SK-N-SH treated with all-trans-retinoic acid at 6 μM for 48 hours (cell line): ENCODE data around the gene NPAS1.

Source experiments
- ATAC-seq: fragments of 200-7000 bp; cut with Tn5 transposase; 3 replicates; pipeline ENCODE4 v1.9.1; 2020; ENCODE audit warnings: mild to moderate bottlenecking, moderate library complexity
- ARNTL ChIP-seq: fragments of 450-650 bp; formaldehyde crosslinking; IDR thresholded peaks from 2 replicates; pipeline ENCODE4 v1.5.0; 2020; ENCODE audit warnings: low read depth, mild to moderate bottlenecking, moderate library complexity, borderline replicate concordance
- BACH2 ChIP-seq: fragments of 250-450 bp; sonication (Bioruptor Pico); IDR thresholded peaks from 2 replicates; pipeline ENCODE4 v1.9.0; 2021; ENCODE audit warnings: mild to moderate bottlenecking, borderline replicate concordance
- CSDC2 ChIP-seq: fragments of 250-450 bp; sonication (Bioruptor Pico); IDR thresholded peaks from 2 replicates; pipeline ENCODE4 v1.5.0; 2020; ENCODE audit warnings: mild to moderate bottlenecking, moderate library complexity
- ESRRG ChIP-seq: fragments of 250-450 bp; sonication (Bioruptor Pico); IDR thresholded peaks from 2 replicates; pipeline ENCODE4 v1.6.1; 2021; ENCODE audit warnings: mild to moderate bottlenecking
- GLIS3 ChIP-seq: fragments of 250-450 bp; sonication (Bioruptor Pico); IDR thresholded peaks from 2 replicates; pipeline ENCODE4 v1.5.0; 2020; ENCODE audit warnings: mild to moderate bottlenecking, moderate library complexity
- ISL1 ChIP-seq: fragments of 250-450 bp; sonication (Bioruptor Pico); IDR thresholded peaks from 2 replicates; pipeline ENCODE4 v2.1.2; 2022; ENCODE audit warnings: mild to moderate bottlenecking, moderate library complexity
- RARB ChIP-seq: fragments of 250-450 bp; sonication (Bioruptor Pico); IDR thresholded peaks from 2 replicates; pipeline ENCODE4 v1.8.0; 2021; ENCODE audit warnings: mild to moderate bottlenecking, moderate library complexity
- SNAI2 ChIP-seq: fragments of 250-450 bp; sonication (Bioruptor Pico); IDR thresholded peaks from 2 replicates; pipeline ENCODE4 v1.5.0; 2020; ENCODE audit warnings: mild to moderate bottlenecking, moderate library complexity
- TCF4 ChIP-seq: fragments of 250-450 bp; sonication (Bioruptor Pico); IDR thresholded peaks from 2 replicates; pipeline ENCODE4 v1.8.0; 2021; ENCODE audit warnings: mild to moderate bottlenecking, moderate library complexity, borderline replicate concordance
- TOX ChIP-seq: fragments of 250-450 bp; sonication (Bioruptor Pico); IDR thresholded peaks from 2 replicates; pipeline ENCODE4 v1.8.0; 2021; ENCODE audit warnings: mild to moderate bottlenecking, moderate library complexity, borderline replicate concordance
- ZC3H10 ChIP-seq: fragments of 250-450 bp; sonication (Bioruptor Pico); IDR thresholded peaks from 2 replicates; pipeline ENCODE4 v1.5.1; 2021; ENCODE audit warnings: mild to moderate bottlenecking, moderate library complexity
- ZFP3 ChIP-seq: fragments of 250-450 bp; sonication (Bioruptor Pico); IDR thresholded peaks from 2 replicates; pipeline ENCODE4 v1.5.0; 2020; ENCODE audit warnings: mild to moderate bottlenecking, moderate library complexity
- ZFP30 ChIP-seq: fragments of 450-650 bp; formaldehyde crosslinking; IDR thresholded peaks from 2 replicates; pipeline ENCODE4 v1.5.0; 2022; ENCODE audit warnings: mild to moderate bottlenecking, moderate library complexity
- ZNF565 ChIP-seq: fragments of 450-650 bp; formaldehyde crosslinking; conservative IDR thresholded peaks from 2 replicates; pipeline ENCODE4 v1.5.0; 2020; ENCODE audit warnings: low read depth, mild to moderate bottlenecking, moderate library complexity
- ZNF70 ChIP-seq: fragments of 450-650 bp; formaldehyde crosslinking; IDR thresholded peaks from 2 replicates; pipeline ENCODE4 v1.5.0; 2020; ENCODE audit warnings: mild to moderate bottlenecking, moderate library complexity
- TF ChIP-seq, protein P1 (sequence below): fragments of 250-450 bp; sonication (Bioruptor Pico); IDR thresholded peaks from 2 replicates; pipeline ENCODE4 v1.5.1; 2021; ENCODE audit warnings: mild to moderate bottlenecking, moderate library complexity
- TF ChIP-seq, protein P2 (sequence below): fragments of 250-450 bp; sonication (Bioruptor Pico); IDR thresholded peaks from 2 replicates; pipeline ENCODE4 v1.5.1; 2020; ENCODE audit warnings: low read depth, mild to moderate bottlenecking, moderate library complexity
- TF ChIP-seq, protein P3 (sequence below): fragments of 250-450 bp; sonication (Bioruptor Pico); IDR thresholded peaks from 2 replicates; pipeline ENCODE4 v1.8.0; 2020; ENCODE audit warnings: mild to moderate bottlenecking, moderate library complexity, borderline replicate concordance

The NPAS1 gene

DNA sequence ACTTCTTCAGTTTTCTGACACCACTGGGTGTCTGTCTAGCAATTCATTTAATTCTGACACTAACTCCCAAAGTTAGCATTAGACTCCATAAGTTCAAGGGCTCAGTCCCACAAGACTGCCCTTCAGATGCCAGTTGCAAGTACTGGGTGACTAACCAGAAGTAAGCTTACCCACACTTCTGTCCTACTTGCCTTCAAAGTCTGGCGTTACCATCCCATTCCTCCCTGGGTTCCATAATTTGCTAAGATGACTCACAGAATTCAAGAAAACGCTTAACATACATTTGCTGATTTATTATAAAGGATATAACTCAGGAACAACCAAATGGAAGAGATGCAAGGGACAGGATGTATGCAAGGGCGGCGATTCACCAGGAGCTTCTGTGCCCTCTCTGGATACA lies 45.5 kb upstream of the NPAS1 start:
- ATAC-seq = no peak
- TF ChIP-seq, protein P1, sequence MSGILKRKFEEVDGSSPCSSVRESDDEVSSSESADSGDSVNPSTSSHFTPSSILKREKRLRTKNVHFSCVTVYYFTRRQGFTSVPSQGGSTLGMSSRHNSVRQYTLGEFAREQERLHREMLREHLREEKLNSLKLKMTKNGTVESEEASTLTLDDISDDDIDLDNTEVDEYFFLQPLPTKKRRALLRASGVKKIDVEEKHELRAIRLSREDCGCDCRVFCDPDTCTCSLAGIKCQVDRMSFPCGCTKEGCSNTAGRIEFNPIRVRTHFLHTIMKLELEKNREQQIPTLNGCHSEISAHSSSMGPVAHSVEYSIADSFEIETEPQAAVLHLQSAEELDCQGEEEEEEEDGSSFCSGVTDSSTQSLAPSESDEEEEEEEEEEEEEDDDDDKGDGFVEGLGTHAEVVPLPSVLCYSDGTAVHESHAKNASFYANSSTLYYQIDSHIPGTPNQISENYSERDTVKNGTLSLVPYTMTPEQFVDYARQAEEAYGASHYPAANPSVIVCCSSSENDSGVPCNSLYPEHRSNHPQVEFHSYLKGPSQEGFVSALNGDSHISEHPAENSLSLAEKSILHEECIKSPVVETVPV (CRISPR knock-in tag) = no peak
- TF ChIP-seq, protein P2, sequence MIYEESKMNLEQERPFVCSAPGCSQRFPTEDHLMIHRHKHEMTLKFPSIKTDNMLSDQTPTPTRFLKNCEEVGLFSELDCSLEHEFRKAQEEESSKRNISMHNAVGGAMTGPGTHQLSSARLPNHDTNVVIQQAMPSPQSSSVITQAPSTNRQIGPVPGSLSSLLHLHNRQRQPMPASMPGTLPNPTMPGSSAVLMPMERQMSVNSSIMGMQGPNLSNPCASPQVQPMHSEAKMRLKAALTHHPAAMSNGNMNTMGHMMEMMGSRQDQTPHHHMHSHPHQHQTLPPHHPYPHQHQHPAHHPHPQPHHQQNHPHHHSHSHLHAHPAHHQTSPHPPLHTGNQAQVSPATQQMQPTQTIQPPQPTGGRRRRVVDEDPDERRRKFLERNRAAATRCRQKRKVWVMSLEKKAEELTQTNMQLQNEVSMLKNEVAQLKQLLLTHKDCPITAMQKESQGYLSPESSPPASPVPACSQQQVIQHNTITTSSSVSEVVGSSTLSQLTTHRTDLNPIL (CRISPR knock-in tag) = no peak
- TF ChIP-seq BACH2 (CRISPR knock-in tag) (no peak), TOX (CRISPR knock-in tag) (no peak), RARB (no peak), GLIS3 (CRISPR knock-in tag) (no peak), CSDC2 (CRISPR knock-in tag) (no peak), ARNTL (CRISPR knock-in tag) (no peak)
- TF ChIP-seq, protein P3, sequence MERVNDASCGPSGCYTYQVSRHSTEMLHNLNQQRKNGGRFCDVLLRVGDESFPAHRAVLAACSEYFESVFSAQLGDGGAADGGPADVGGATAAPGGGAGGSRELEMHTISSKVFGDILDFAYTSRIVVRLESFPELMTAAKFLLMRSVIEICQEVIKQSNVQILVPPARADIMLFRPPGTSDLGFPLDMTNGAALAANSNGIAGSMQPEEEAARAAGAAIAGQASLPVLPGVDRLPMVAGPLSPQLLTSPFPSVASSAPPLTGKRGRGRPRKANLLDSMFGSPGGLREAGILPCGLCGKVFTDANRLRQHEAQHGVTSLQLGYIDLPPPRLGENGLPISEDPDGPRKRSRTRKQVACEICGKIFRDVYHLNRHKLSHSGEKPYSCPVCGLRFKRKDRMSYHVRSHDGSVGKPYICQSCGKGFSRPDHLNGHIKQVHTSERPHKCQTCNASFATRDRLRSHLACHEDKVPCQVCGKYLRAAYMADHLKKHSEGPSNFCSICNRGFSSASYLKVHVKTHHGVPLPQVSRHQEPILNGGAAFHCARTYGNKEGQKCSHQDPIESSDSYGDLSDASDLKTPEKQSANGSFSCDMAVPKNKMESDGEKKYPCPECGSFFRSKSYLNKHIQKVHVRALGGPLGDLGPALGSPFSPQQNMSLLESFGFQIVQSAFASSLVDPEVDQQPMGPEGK (CRISPR knock-in tag) = no peak

DNA sequence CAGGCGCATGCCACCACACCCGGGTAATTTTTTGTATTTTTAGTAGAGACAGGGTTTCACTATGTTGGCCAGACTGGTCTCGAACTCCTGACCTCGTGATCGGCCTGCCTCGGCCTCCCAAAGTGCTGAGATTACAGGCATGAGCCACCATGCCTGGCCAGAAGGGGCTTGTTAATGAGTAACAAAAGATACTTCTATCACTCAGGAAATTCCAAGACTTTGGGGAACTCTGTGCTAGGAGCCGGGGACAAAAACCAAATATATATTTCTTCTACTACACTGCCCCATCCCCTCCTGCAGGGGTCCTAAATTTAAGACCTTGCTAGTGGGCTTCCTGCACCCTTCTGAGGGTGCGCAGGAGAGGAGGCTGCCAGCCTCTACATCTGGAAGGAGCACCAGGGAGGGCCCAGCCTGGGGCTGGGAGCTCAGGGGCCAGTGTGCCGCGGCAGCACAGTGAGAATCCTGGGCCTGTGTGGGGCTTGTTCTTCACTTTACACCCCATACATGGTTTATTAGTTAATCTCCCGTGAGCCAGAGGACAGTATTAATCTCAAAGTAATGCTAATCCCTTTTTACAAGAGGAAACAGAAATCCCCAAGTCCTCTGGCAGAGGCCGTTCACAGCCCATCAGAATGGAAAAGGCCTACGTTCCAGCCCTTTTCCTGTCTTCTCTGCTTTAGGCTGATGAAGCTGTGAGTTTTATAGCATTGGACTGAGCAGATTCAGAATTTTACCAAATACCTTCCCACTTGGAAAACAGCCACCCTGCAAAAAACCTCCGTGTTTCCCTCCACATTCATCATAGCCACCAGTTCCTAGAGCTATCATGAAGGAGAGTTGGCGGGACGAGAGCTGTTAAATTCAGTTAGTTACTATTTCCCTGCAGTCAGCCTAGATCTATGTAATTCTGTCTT lies 44.4 kb upstream of the NPAS1 start:
- ATAC-seq = peak; percentile 27
- no peak for TF ChIP-seq BACH2 (CRISPR knock-in tag)
- no peak for TF ChIP-seq ISL1 (CRISPR knock-in tag)
- no peak for TF ChIP-seq ZNF70 (CRISPR knock-in tag)
- TF ChIP-seq ESRRG (CRISPR knock-in tag) = no peak
- no peak for TF ChIP-seq ZFP3
- no peak for TF ChIP-seq ZFP30 (CRISPR knock-in tag)
- TF ChIP-seq ARNTL (CRISPR knock-in tag) = no peak
- no peak for TF ChIP-seq CSDC2 (CRISPR knock-in tag)
- TF ChIP-seq, protein P2 (CRISPR knock-in tag) = no peak
- no peak for TF ChIP-seq SNAI2 (CRISPR knock-in tag)

DNA sequence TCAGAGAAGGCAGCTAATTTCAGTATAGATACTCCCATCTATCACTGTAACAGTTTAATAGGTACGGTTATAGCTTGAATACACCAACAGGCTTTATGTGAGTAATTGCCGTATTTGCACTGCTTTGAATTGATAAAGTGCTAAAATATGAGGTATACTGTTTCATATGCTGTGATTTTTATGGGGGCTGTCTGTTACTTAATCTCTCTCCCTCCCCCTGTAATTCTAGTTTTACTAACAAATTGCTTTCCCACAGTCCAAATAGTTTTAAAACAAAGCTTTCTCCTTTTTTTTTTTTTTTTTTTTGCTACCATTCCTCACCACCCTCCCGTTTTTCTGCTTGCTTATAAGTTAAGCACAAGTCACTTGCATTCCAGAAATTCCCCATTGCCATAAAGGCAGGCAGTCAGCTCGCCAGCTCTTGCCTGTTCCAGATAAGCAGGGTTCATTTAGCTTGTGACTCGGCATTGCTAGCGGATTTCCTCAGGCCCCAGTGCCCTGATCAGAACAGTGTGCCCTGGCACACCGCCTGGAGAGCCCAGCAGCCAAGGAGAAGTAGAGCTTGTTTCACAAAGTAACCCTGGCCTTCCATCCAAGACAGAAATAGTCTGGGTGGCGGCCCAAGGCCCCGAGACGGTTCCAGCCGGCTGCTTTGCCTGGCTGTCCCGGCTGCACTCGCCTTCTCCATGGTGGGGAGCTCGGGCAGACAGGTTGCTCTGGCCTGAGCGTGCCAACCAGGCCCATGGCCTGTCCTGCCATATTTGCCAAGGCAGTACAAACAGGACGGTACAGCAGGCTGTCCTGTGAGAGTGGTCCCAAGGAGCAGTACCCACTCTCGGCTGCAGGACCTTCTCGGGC lies 43.5 kb upstream of the NPAS1 start:
- peak; percentile 91 for ATAC-seq
- TF ChIP-seq, protein P1 (CRISPR knock-in tag) = 0 out of 2 replicates have a peak, but pooled peaks have one; percentile 23
- 0 out of 2 replicates have a peak, but pooled peaks have one; percentile 36 for TF ChIP-seq ZFP3
- TF ChIP-seq TCF4 (CRISPR knock-in tag) = no peak
- TF ChIP-seq ZNF565 = no peak
- peak; percentile 53 for TF ChIP-seq ISL1 (CRISPR knock-in tag)
- TF ChIP-seq ZC3H10 (CRISPR knock-in tag) = no peak
- TF ChIP-seq ZFP30 (CRISPR knock-in tag) = no peak
- TF ChIP-seq, protein P3 (CRISPR knock-in tag) = no peak
- TF ChIP-seq, all 23 proteins: peak for 3
